ENCODE data around the gene C1QTNF8.

- TF ChIP-seq EZH2 (IDR thresholded peaks at IDR 0.05; ENCODE audit: insufficient read depth, poor library complexity, severe bottlenecking) (no peak), EZH2phosphoT487 (IDR thresholded peaks at IDR 0.05; ENCODE audit: insufficient read depth, low read depth) (no peak)
Measured at GRCh38 chr16:1107141-1107540, 11.1 kb upstream of the C1QTNF8 start.

Measured in GM23248 (cell line).